Liver (tissue), 9 donors: ENCODE results near the gene POLR3H. TPM values are rescaled to one million over a fixed set of nuclear protein-coding genes. Genes with fewer than 3 reads are reported as not detected.

Experiments used
- DNase-seq: peaks from one replicate; pipeline ENCODE4 v3.0.0-alpha.2; 2017; ENCODE audit warnings: low spot score
- H3K27ac ChIP-seq, 2 donors: one replicate each; pipeline ENCODE4 v1.7.0; 2013; ENCODE audit warnings: inconsistent platforms in 2 of 2, low read length in 2 of 2, control low read depth in 1 of 2, low read depth in 1 of 2, mild to moderate bottlenecking in 1 of 2
- H3K27me3 ChIP-seq, 4 donors: one replicate each; pipeline versions ENCODE4 v1.6.1 to v1.7.0; 2013; ENCODE audit warnings: low read length in 3 of 4, inconsistent platforms in 1 of 4, mild to moderate bottlenecking in 1 of 4, moderate library complexity in 1 of 4; ENCODE audit not compliant: control insufficient read depth in 4 of 4, insufficient read depth in 4 of 4
- H3K36me3 ChIP-seq, 4 donors: one replicate each; pipeline versions ENCODE4 v1.6.1 to v1.7.0; 2013; ENCODE audit warnings: low read length in 3 of 4, mild to moderate bottlenecking in 3 of 4, low read depth in 1 of 4, moderate library complexity in 1 of 4; ENCODE audit not compliant: control insufficient read depth in 4 of 4, insufficient read depth in 3 of 4
- H3K4me1 ChIP-seq, 4 donors: one replicate each; pipeline versions ENCODE4 v1.6.1 to v1.7.0; 2013; ENCODE audit warnings: low read length in 3 of 4, mild to moderate bottlenecking in 3 of 4, moderate library complexity in 1 of 4; ENCODE audit not compliant: control insufficient read depth in 4 of 4, insufficient read depth in 4 of 4
- H3K4me3 ChIP-seq, 3 donors: one replicate each; pipeline versions ENCODE4 v1.6.1 to v1.7.0; 2013; ENCODE audit warnings: low read length in 3 of 3, control low read depth in 1 of 3, low read depth in 1 of 3, mild to moderate bottlenecking in 1 of 3
- H3K9ac ChIP-seq, 2 donors: one replicate each; pipeline ENCODE4 v1.7.0; 2013; ENCODE audit warnings: low read length in 2 of 2, mild to moderate bottlenecking in 2 of 2, moderate library complexity in 2 of 2, control low read depth in 1 of 2, low read depth in 1 of 2
- H3K9me3 ChIP-seq, 4 donors: one replicate each; pipeline versions ENCODE4 v1.6.1 to v1.7.0; 2013; ENCODE audit warnings: low read length in 3 of 4; ENCODE audit not compliant: control insufficient read depth in 4 of 4
- EGR1 ChIP-seq, 2 donors: IDR thresholded peaks; 2 replicates each; pipeline ENCODE4 v1.6.1; 2016 to 2018; ENCODE audit warnings: antibody characterized with exemption in 2 of 2, low read depth in 2 of 2
- FOXA1 ChIP-seq: IDR thresholded peaks from 2 replicates; pipeline ENCODE4 v1.6.1; 2016; ENCODE audit warnings: antibody characterized with exemption
- FOXA2 ChIP-seq: IDR thresholded peaks from 2 replicates; pipeline ENCODE4 v1.6.1; 2016; ENCODE audit warnings: antibody characterized with exemption
- GABPA ChIP-seq, 2 donors: IDR thresholded peaks in 1 of 2; conservative IDR thresholded peaks in 1 of 2; 2 replicates each; pipeline ENCODE4 v1.6.1; 2016; ENCODE audit warnings: antibody characterized with exemption in 2 of 2, mild to moderate bottlenecking in 1 of 2, moderate library complexity in 1 of 2
- HNF4A ChIP-seq, 2 donors: conservative IDR thresholded peaks; 2 replicates each; pipeline ENCODE4 v1.6.1; 2016; ENCODE audit warnings: antibody characterized with exemption in 2 of 2, mild to moderate bottlenecking in 2 of 2
- JUND ChIP-seq, 2 donors: IDR thresholded peaks; 2 replicates each; pipeline ENCODE4 v1.6.1; 2016; ENCODE audit warnings: antibody characterized with exemption in 2 of 2
- NR2F2 ChIP-seq: IDR thresholded peaks from 2 replicates; pipeline ENCODE4 v1.6.1; 2016; ENCODE audit warnings: antibody characterized with exemption
- RAD21 ChIP-seq, 2 donors: IDR thresholded peaks; 2 replicates each; pipeline ENCODE4 v1.6.1; 2016; ENCODE audit warnings: antibody characterized with exemption in 2 of 2, mild to moderate bottlenecking in 2 of 2
- REST ChIP-seq: IDR thresholded peaks from 2 replicates; pipeline ENCODE4 v1.6.1; 2016; ENCODE audit warnings: antibody characterized with exemption, mild to moderate bottlenecking
- RXRA ChIP-seq, 2 donors: IDR thresholded peaks; 2 replicates each; pipeline ENCODE4 v1.6.1; 2017 to 2018; ENCODE audit warnings: antibody characterized with exemption in 2 of 2, mild to moderate bottlenecking in 1 of 2
- SP1 ChIP-seq: IDR thresholded peaks from 2 replicates; pipeline ENCODE4 v1.6.1; 2018; ENCODE audit warnings: antibody characterized with exemption, mild to moderate bottlenecking
- TAF1 ChIP-seq: conservative IDR thresholded peaks from 2 replicates; pipeline ENCODE4 v1.6.1; 2016; ENCODE audit warnings: antibody characterized with exemption, mild to moderate bottlenecking
- YY1 ChIP-seq: IDR thresholded peaks from 2 replicates; pipeline ENCODE4 v1.6.1; 2016; ENCODE audit warnings: antibody characterized with exemption, mild to moderate bottlenecking
- WGBS: extraction: QIAGEN DNeasy Blood & Tissue Kit; methylation state at CpG from one replicate; pipeline ENCODE4 v1.1.7; 2013; 5-methylcytosine and 5-hydroxymethylcytosine counted together
- polyA plus RNA-seq, 2 donors: library from polyadenylated mRNA; stranded (reverse) in 1 of 2; unstranded in 1 of 2; fragments of 200-250 nt in 1 of 2; fragments of >200 nt in 1 of 2; fragmentation: Nextera tagmentation in 1 of 2; extraction: Ambion mirVana in 1 of 2; gene quantifications; one replicate each; pipeline versions ENCODE4 v1.2.1 to v1.2.3, GENCODE V29; 2013 to 2015
- total RNA-seq, 2 donors: library from RNA; depleted of rRNA; stranded (reverse); fragments of >200 nt; gene quantifications; one replicate each; pipeline ENCODE4 v1.2.3, GENCODE V29; 2014
- TF ChIP-seq, protein P1 (sequence below): IDR thresholded peaks from 2 replicates; pipeline ENCODE4 v1.6.1; 2016; ENCODE audit warnings: antibody characterized with exemption
- TF ChIP-seq, protein P2 (sequence below): IDR thresholded peaks from 2 replicates; pipeline ENCODE4 v1.6.1; 2016; ENCODE audit warnings: antibody characterized with exemption
- TF ChIP-seq, protein P3 (sequence below): fragments of 150-350 bp; IDR thresholded peaks from 2 replicates; pipeline ENCODE4 v1.5.1; 2017; ENCODE audit warnings: improper control_type of control experiment, low read depth, low read length; ENCODE audit not compliant: missing input control
- TF ChIP-seq, protein P4 (sequence below): IDR thresholded peaks from 2 replicates; pipeline ENCODE4 v1.6.1; 2016; ENCODE audit warnings: antibody characterized with exemption
- donor health status: healthy.
- donor health status: healthy.
- donor health status: healthy.
- donor health status: healthy.
- donor health status: healthy.

Gene POLR3H
- total and polyA plus RNA-seq, 4 donors = 11.7 to 37.7 (median 27.1) TPM

DNA sequence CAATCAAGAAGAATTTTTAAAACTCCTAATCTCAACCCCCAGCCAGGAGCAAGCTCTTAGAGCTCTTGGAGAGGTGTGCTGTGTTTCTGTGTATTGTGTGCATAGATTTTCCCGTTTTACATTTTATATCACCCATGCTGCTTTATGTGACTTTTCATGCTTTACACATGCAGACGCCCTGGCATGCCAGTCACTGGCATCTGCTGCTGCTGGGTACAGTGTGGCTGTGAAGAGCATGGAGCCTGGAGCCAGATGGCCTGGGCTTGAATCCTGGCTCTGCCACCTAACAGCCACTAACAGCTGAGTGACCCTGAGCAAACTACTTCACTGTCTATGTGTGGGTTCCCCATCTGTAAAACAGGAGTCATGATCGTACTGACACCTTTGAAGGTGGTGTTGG lies 23.1 kb downstream of the POLR3H start:
- DNase-seq = no peak
- Histone ChIP-seq H3K36me3 (peaks cover 9 to 41% (median 20%) of the 10 kb centered on the region in 4 donors), H3K4me1 (peaks cover 4 to 48% (median 39%) of the 10 kb centered on the region in 4 donors), H3K9me3 (no peaks in the 10 kb centered on the region), H3K4me3 (no peak overlapping the region), H3K27me3 (no peaks in the 10 kb centered on the region), H3K9ac (no peak overlapping the region), H3K27ac (no peak overlapping the region)
- WGBS = 95% methylated on average over 3 of the region's 3 CpGs
- TF ChIP-seq SP1 = no peak
- TF ChIP-seq, protein P1, sequence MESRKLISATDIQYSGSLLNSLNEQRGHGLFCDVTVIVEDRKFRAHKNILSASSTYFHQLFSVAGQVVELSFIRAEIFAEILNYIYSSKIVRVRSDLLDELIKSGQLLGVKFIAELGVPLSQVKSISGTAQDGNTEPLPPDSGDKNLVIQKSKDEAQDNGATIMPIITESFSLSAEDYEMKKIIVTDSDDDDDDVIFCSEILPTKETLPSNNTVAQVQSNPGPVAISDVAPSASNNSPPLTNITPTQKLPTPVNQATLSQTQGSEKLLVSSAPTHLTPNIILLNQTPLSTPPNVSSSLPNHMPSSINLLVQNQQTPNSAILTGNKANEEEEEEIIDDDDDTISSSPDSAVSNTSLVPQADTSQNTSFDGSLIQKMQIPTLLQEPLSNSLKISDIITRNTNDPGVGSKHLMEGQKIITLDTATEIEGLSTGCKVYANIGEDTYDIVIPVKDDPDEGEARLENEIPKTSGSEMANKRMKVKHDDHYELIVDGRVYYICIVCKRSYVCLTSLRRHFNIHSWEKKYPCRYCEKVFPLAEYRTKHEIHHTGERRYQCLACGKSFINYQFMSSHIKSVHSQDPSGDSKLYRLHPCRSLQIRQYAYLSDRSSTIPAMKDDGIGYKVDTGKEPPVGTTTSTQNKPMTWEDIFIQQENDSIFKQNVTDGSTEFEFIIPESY = no peak
- TF ChIP-seq GABPA (IDR thresholded peaks at IDR 0.05 in 1 of 2, conservative IDR thresholded peaks at IDR 0.05 in 1 of 2) = no peak
- TF ChIP-seq NR2F2 = no peak
- TF ChIP-seq, protein P2, sequence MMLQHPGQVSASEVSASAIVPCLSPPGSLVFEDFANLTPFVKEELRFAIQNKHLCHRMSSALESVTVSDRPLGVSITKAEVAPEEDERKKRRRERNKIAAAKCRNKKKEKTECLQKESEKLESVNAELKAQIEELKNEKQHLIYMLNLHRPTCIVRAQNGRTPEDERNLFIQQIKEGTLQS = no peak
- TF ChIP-seq RXRA (IDR thresholded peaks at IDR 0.05) = no peak
- TF ChIP-seq TAF1 = no peak
- TF ChIP-seq EGR1 (IDR thresholded peaks at IDR 0.05; ENCODE audit: low read depth in 2 of 2) = no peak
- TF ChIP-seq JUND (IDR thresholded peaks at IDR 0.05) = no peak
- TF ChIP-seq REST = no peak
- TF ChIP-seq, protein P3, sequence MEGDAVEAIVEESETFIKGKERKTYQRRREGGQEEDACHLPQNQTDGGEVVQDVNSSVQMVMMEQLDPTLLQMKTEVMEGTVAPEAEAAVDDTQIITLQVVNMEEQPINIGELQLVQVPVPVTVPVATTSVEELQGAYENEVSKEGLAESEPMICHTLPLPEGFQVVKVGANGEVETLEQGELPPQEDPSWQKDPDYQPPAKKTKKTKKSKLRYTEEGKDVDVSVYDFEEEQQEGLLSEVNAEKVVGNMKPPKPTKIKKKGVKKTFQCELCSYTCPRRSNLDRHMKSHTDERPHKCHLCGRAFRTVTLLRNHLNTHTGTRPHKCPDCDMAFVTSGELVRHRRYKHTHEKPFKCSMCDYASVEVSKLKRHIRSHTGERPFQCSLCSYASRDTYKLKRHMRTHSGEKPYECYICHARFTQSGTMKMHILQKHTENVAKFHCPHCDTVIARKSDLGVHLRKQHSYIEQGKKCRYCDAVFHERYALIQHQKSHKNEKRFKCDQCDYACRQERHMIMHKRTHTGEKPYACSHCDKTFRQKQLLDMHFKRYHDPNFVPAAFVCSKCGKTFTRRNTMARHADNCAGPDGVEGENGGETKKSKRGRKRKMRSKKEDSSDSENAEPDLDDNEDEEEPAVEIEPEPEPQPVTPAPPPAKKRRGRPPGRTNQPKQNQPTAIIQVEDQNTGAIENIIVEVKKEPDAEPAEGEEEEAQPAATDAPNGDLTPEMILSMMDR = no peak
- TF ChIP-seq FOXA2 = no peak
- no peak for TF ChIP-seq FOXA1
- TF ChIP-seq RAD21 (IDR thresholded peaks at IDR 0.05) = no peak
- no peak for TF ChIP-seq YY1
- TF ChIP-seq HNF4A (conservative IDR thresholded peaks at IDR 0.05) = no peak

DNA sequence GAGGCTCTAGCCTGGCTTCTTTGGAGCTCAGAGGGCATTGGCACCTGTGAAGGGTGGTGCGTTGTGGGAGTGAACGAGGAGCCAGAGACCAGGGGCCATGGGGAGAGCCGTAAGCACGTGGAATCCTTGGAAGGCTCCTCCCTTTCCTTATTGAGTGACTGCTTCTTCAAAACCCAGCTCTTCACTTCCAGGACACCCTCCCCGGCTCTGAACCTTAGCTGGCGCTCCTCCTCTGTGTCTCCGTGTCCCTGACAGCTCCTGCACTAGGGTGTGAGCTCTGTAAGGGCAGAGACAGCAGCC lies 26.3 kb downstream of the POLR3H start:
- H3K27ac ChIP-seq = no peak overlapping the region
- no peak for DNase-seq
- H3K36me3 ChIP-seq = peaks cover 8 to 50% (median 31%) of the 10 kb centered on the region in 4 donors
- WGBS = 68% methylated on average over 7 of the region's 7 CpGs
- H3K9ac ChIP-seq = no peak overlapping the region
- peaks cover 0 to 21% (median 12%) of the 10 kb centered on the region in 4 donors for H3K4me1 ChIP-seq
- no peak for TF ChIP-seq FOXA2
- TF ChIP-seq, protein P4, sequence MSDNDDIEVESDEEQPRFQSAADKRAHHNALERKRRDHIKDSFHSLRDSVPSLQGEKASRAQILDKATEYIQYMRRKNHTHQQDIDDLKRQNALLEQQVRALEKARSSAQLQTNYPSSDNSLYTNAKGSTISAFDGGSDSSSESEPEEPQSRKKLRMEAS = no peak
- H3K4me3 ChIP-seq = no peak overlapping the region
- H3K27me3 ChIP-seq = no peaks in the 10 kb centered on the region
- no peaks in the 10 kb centered on the region for H3K9me3 ChIP-seq
